ENCODE results near the gene SELENOP.

- TF ChIP-seq YY1 (IDR thresholded peaks at IDR 0.05; ENCODE audit: insufficient read depth, insufficient read length) (no peak), ZNF274 (IDR thresholded peaks at IDR 0.05; ENCODE audit: low read depth, low read length) (no peak)
Observed at GRCh38 chr5:42810834-42811590, 680 bp downstream of the SELENOP start.

Data from NT2/D1 (cell line).